Mesendoderm (in vitro differentiated cells): ENCODE results near the gene OPRL1.

Experiments used
- DNase-seq: peaks from one replicate; pipeline ENCODE4 v3.0.0; 2013
- H2AK5ac ChIP-seq: 2 replicates; pipeline ENCODE4 v1.6.1; 2013; ENCODE audit warnings: low read length, inconsistent platforms
- H2BK120ac ChIP-seq: 2 replicates; pipeline ENCODE4 v1.6.1; 2013; ENCODE audit warnings: low read depth, mild to moderate bottlenecking, low read length, moderate library complexity, mixed read lengths
- H2BK15ac ChIP-seq: replicated peaks from 2 replicates; pipeline ENCODE4 v1.6.1; 2013; ENCODE audit warnings: low read depth, mild to moderate bottlenecking, moderate library complexity
- H2BK5ac ChIP-seq: 2 replicates; pipeline ENCODE4 v1.6.1; 2013; ENCODE audit warnings: low read length, inconsistent platforms
- H3K18ac ChIP-seq: 2 replicates; pipeline ENCODE4 v1.6.1; 2013; ENCODE audit warnings: mild to moderate bottlenecking, low read length, mixed read lengths
- H3K23ac ChIP-seq: one replicate; pipeline ENCODE4 v1.6.1; 2013; ENCODE audit warnings: low read length
- H3K27ac ChIP-seq: 2 replicates; pipeline ENCODE4 v1.5.1; 2013; ENCODE audit warnings: low read depth, mild to moderate bottlenecking, inconsistent platforms, low read length, moderate library complexity
- H3K27me3 ChIP-seq: 2 replicates; pipeline ENCODE4 v1.6.1; 2013; ENCODE audit warnings: low read length, control low read depth, mild to moderate bottlenecking, inconsistent platforms; ENCODE audit not compliant: insufficient read depth, poor library complexity
- H3K36me3 ChIP-seq: 2 replicates; pipeline ENCODE4 v1.6.1; 2013; ENCODE audit warnings: low read length, inconsistent platforms; ENCODE audit not compliant: control insufficient read depth, insufficient read depth
- H3K4ac ChIP-seq: one replicate; pipeline ENCODE4 v1.6.1; 2013; ENCODE audit warnings: low read depth, mild to moderate bottlenecking, low read length, moderate library complexity
- H3K4me1 ChIP-seq: 2 replicates; pipeline ENCODE4 v1.6.1; 2013; ENCODE audit warnings: low read depth, low read length, inconsistent platforms; ENCODE audit not compliant: control insufficient read depth
- H3K4me2 ChIP-seq: 2 replicates; pipeline ENCODE4 v1.6.1; 2013; ENCODE audit warnings: low read length
- H3K4me3 ChIP-seq: 2 replicates; pipeline ENCODE4 v1.5.1; 2013; ENCODE audit warnings: mild to moderate bottlenecking, low read length
- H3K56ac ChIP-seq: one replicate; pipeline ENCODE4 v1.6.1; 2013; ENCODE audit warnings: low read length
- H3K79me1 ChIP-seq: 2 replicates; pipeline ENCODE4 v1.6.1; 2013; ENCODE audit warnings: low read length, inconsistent platforms
- H3K79me2 ChIP-seq: 2 replicates; pipeline ENCODE4 v1.6.1; 2013; ENCODE audit warnings: mild to moderate bottlenecking, low read length; ENCODE audit not compliant: control insufficient read depth, insufficient read depth
- H3K9ac ChIP-seq: 2 replicates; pipeline ENCODE4 v1.6.1; 2013; ENCODE audit warnings: low read length, inconsistent platforms
- H4K5ac ChIP-seq: one replicate; pipeline ENCODE4 v1.6.1; 2013; ENCODE audit warnings: low read length
- H4K8ac ChIP-seq: one replicate; pipeline ENCODE4 v1.6.1; 2013; ENCODE audit warnings: low read depth, mild to moderate bottlenecking, control low read depth, low read length, moderate library complexity
- WGBS: extraction: QIAGEN DNeasy Blood & Tissue Kit; methylation state at CpG from one replicate; pipeline ENCODE4 v1.1.7; 2013; ENCODE audit warnings: low lambda C conversion rate, missing lambda C conversion rate; ENCODE audit not compliant: insufficient coverage; ENCODE audit errors: extremely low coverage; 5-methylcytosine and 5-hydroxymethylcytosine counted together

OPRL1 gene

GRCh38 chr20:64112691-64113443 lies 33.0 kb downstream of the OPRL1 start:
- no peaks in the 10 kb centered on the region for H3K4me1 ChIP-seq
- H3K36me3 ChIP-seq: no peaks in the 10 kb centered on the region
- H2BK120ac ChIP-seq: no peak overlapping the region
- H3K18ac ChIP-seq: no peak overlapping the region
- no peak overlapping the region for H3K27ac ChIP-seq
- no peak overlapping the region for H3K56ac ChIP-seq
- DNase-seq: no peak
- no peak overlapping the region for H3K4ac ChIP-seq
- no peak overlapping the region for H2BK15ac ChIP-seq
- H3K27me3 ChIP-seq: no peaks in the 10 kb centered on the region
- no peak overlapping the region for H3K23ac ChIP-seq
- H3K4me2 ChIP-seq: no peak overlapping the region
- H4K5ac ChIP-seq: no peak overlapping the region
- H2BK5ac ChIP-seq: no peak overlapping the region
- no peak overlapping the region for H3K4me3 ChIP-seq
- H4K8ac ChIP-seq: no peak overlapping the region
- no peak overlapping the region for H3K9ac ChIP-seq
- no peaks in the 10 kb centered on the region for H3K79me1 ChIP-seq
- H2AK5ac ChIP-seq: no peak overlapping the region
- WGBS: no CpG with 5 or more reads among the region's 18 CpGs
- H3K79me2 ChIP-seq: no peaks in the 10 kb centered on the region

GRCh38 chr20:64113444-64113775 lies 33.5 kb downstream of the OPRL1 start:
- Histone ChIP-seq H3K56ac (no peak overlapping the region), H3K27ac (no peak overlapping the region), H4K8ac (no peak overlapping the region), H2AK5ac (no peak overlapping the region), H4K5ac (no peak overlapping the region), H3K27me3 (no peaks in the 10 kb centered on the region), H3K4me2 (no peak overlapping the region), H3K23ac (no peak overlapping the region), H3K79me1 (no peaks in the 10 kb centered on the region), H2BK5ac (no peak overlapping the region), H3K79me2 (no peaks in the 10 kb centered on the region), H3K36me3 (no peaks in the 10 kb centered on the region), H3K4me3 (no peak overlapping the region), H2BK120ac (no peak overlapping the region), H3K9ac (no peak overlapping the region), H3K18ac (no peak overlapping the region), H3K4ac (no peak overlapping the region), H3K4me1 (no peaks in the 10 kb centered on the region), H2BK15ac (no peak overlapping the region)
- no CpG with 5 or more reads among the region's 6 CpGs for WGBS
- no peak for DNase-seq

DNA sequence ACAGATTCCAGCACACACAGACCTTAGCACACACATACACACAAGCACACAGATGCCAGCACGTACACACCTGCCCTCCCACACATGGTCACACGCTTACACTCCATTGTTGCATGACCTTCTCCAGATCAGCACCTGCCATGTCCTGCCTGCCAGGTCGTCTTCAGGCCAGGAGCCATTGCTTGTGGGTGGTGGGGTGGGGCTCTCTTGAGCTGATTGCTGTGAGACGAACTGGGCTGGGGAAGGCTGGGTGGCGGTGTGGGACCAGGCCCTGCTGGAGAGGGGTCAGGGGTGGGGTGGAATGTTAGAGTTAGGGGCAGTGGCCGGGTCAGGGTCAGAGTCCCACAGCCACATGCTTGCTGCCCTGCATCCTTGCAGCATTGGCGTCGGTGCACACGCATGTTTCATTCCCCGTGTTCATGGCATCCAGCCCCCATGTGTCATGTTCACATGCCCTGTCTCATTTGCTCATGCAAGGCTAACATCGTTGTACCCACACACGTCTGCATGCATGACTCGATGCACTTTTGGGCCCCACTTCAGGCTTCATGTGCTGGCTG lies 34.0 kb downstream of the OPRL1 start:
- no peaks in the 10 kb centered on the region for H3K27me3 ChIP-seq
- H3K36me3 ChIP-seq: no peaks in the 10 kb centered on the region
- H3K9ac ChIP-seq: no peak overlapping the region
- WGBS: no CpG with 5 or more reads among the region's 13 CpGs
- no peaks in the 10 kb centered on the region for H3K79me1 ChIP-seq
- no peaks in the 10 kb centered on the region for H3K4me1 ChIP-seq
- no peak overlapping the region for H3K4me3 ChIP-seq
- no peak overlapping the region for H2BK15ac ChIP-seq
- H4K5ac ChIP-seq: no peak overlapping the region
- H3K4me2 ChIP-seq: no peak overlapping the region
- DNase-seq: no peak
- no peak overlapping the region for H3K18ac ChIP-seq
- no peak overlapping the region for H3K23ac ChIP-seq
- no peak overlapping the region for H3K56ac ChIP-seq
- no peak overlapping the region for H2BK5ac ChIP-seq
- H3K27ac ChIP-seq: no peak overlapping the region
- no peaks in the 10 kb centered on the region for H3K79me2 ChIP-seq
- no peak overlapping the region for H4K8ac ChIP-seq
- H2AK5ac ChIP-seq: no peak overlapping the region
- H2BK120ac ChIP-seq: no peak overlapping the region
- no peak overlapping the region for H3K4ac ChIP-seq

DNA sequence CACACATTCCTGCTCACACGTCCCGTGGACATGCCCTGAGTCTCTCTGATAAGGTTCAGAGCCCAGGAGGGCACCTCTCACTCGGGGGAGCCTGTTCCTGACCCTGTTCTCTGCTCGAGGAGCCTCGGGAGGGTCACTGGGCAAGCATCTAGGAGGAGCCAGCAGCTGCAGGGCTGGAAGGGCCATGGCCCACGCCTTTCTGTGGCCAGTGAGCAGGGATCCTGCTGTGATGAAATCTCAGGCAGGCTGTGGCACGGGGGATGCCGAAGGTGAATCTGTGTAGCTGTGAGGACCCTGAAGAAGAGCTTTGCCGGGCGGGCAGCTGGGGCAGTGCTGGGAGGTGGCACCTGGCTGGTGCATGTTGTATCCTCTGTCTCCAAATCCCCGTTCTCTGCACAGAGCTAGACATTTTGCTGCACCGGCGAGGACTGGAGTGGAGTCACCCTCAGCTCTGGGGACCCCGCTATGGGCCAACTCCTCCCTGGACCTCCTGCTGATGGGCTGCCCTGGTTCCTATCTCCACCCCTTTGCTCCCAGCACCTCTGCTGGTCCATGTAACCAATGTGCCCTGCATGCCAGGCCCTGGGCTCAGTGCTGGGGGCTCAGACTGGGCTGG lies 34.6 kb downstream of the OPRL1 start:
- Histone ChIP-seq H4K8ac (no peak overlapping the region), H2BK5ac (no peak overlapping the region), H3K4ac (no peak overlapping the region), H3K56ac (no peak overlapping the region), H3K4me1 (no peaks in the 10 kb centered on the region), H3K79me2 (no peaks in the 10 kb centered on the region), H3K18ac (no peak overlapping the region), H3K4me3 (no peak overlapping the region), H3K4me2 (no peak overlapping the region), H2BK120ac (no peak overlapping the region), H3K79me1 (no peaks in the 10 kb centered on the region), H2BK15ac (no peak overlapping the region), H3K27ac (no peak overlapping the region), H3K36me3 (no peaks in the 10 kb centered on the region), H3K27me3 (no peaks in the 10 kb centered on the region), H2AK5ac (no peak overlapping the region), H3K23ac (no peak overlapping the region), H4K5ac (no peak overlapping the region), H3K9ac (no peak overlapping the region)
- DNase-seq: no peak
- no CpG with 5 or more reads among the region's 14 CpGs for WGBS

DNA sequence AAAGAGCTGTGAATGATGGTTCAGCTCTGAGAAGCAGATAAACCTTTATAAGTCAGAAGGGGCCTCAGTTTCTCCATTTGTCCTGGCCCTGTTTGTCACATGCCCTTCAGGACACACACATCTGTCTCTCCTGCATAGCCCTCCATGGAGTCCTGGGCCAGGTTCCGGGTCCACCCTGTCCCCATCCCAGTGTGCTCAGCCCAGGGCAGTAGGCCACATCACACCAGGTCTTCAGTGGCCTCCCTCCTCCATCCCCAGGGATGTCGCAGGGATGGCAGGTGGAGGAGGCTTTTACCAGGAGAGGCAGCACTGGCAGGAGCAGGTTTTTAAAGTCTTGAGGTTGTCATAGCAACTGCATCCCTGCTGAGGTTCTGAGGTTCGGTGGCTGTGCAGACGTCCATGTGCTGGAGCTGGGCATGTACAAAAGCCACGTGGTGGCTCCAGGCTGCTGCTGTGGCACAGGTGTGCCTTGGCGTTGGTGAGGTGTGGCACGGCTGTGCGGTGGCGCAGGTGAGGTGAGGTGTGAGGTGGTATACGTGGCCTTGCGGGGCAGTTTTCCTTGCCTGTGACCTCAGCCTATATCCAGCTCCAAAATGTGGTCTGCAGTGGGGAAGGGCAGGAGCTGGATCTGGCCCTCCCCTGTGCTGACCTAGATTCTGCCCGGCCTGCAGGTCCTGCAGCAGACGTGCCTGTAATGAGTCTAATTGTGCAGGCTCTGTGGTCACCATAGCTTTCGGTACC lies 35.5 kb downstream of the OPRL1 start:
- no CpG with 5 or more reads among the region's 14 CpGs for WGBS
- DNase-seq: no peak
- H3K4me2 ChIP-seq: no peak overlapping the region
- no peak overlapping the region for H3K27ac ChIP-seq
- H3K79me2 ChIP-seq: no peaks in the 10 kb centered on the region
- no peak overlapping the region for H3K23ac ChIP-seq
- H3K4ac ChIP-seq: no peak overlapping the region
- no peak overlapping the region for H3K56ac ChIP-seq
- H3K9ac ChIP-seq: no peak overlapping the region
- H3K36me3 ChIP-seq: no peaks in the 10 kb centered on the region
- H3K18ac ChIP-seq: no peak overlapping the region
- no peak overlapping the region for H2BK5ac ChIP-seq
- H4K5ac ChIP-seq: no peak overlapping the region
- no peak overlapping the region for H2BK120ac ChIP-seq
- H3K4me3 ChIP-seq: no peak overlapping the region
- H3K27me3 ChIP-seq: no peaks in the 10 kb centered on the region
- no peak overlapping the region for H4K8ac ChIP-seq
- no peaks in the 10 kb centered on the region for H3K4me1 ChIP-seq
- H2BK15ac ChIP-seq: no peak overlapping the region
- H3K79me1 ChIP-seq: no peaks in the 10 kb centered on the region
- no peak overlapping the region for H2AK5ac ChIP-seq
